ENCODE data around the gene TPST2. TPM values are rescaled to one million over a fixed set of nuclear protein-coding genes. Genes with fewer than 3 reads are reported as not detected.

TPST2 gene
- total and polyA plus RNA-seq, 2 experiments from 2014 or later: 35.1 to 58.3 TPM

DNA sequence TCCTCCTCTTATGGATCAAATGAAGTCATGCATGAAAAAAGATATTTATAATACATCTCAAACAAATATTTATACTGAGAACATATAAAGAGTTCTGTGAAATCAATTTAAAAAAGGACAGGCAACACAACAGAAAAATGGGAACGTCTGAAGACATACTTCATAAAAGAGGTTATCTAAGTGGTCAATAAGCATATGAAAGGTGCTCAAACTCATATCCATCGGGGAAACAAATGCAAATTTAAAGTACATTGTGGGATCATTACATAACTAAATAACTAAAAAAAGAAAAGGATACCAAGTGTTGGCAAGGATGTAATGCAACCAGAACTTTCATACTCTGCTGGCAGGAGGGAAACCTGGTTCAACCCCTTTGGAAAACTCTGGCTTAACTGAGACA is 22.3 kb downstream of the TPST2 start:
- 80 to 85% methylated on average over 2 of the region's 2 CpGs for WGBS, 2 experiments (ENCODE audit: low coverage in 1 of 2, low lambda C conversion rate in 2 of 2, missing lambda C conversion rate in 2 of 2)
- Histone ChIP-seq H3K9me3 (ENCODE audit: low read depth) (no peaks in the 10 kb centered on the region), H3K36me3 (ENCODE audit: low read depth) (no peaks in the 10 kb centered on the region), H3K9me2 (ENCODE audit: insufficient read depth) (no peaks in the 10 kb centered on the region), H3K27ac (no peak overlapping the region), H4K20me1 (ENCODE audit: insufficient read depth) (no peaks in the 10 kb centered on the region), H3K9ac (no peak overlapping the region), H3F3A (ENCODE audit: insufficient read depth) (no peaks in the 10 kb centered on the region), H3K4me1 (ENCODE audit: insufficient read depth) (no peaks in the 10 kb centered on the region), H3K79me2 (ENCODE audit: insufficient read depth) (peaks cover 73% of the 10 kb centered on the region), H3K27me3 (replicated peaks; ENCODE audit: insufficient read depth) (no peaks in the 10 kb centered on the region), H3K4me3 (no peak overlapping the region), H2AFZ (no peak overlapping the region), H3K4me2 (ENCODE audit: unreplicated experiment) (no peak overlapping the region)
- TF ChIP-seq EZH2phosphoT487 (IDR thresholded peaks at IDR 0.05; ENCODE audit: insufficient read depth, low read depth) (no peak), EZH2 (IDR thresholded peaks at IDR 0.05; ENCODE audit: insufficient read depth, poor library complexity, severe bottlenecking) (no peak)
- in situ Hi-C loops (cut with MboI): no loop called here
- no peak for DNase-seq

DNA sequence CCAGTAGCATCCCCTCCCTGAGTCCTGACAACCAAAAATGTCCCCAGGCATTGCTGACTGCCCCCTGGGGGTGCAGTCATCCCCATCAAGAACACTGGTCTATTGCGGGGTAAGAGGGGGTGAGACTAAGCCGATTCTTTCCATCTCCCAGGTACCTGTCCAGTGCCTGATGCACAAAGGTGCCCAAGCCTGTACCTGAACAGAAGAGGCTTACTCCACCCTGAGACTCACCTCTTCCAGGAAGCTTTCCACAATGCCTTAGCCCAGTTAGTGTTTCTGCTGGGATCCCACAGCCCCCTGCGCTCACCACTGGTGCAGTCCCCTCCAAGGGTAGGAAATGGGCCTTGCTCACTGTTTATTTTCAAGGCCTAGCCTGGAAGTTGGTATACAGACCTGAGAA is 22.9 kb downstream of the TPST2 start:
- no peaks in the 10 kb centered on the region for H3K9me2 ChIP-seq (ENCODE audit: insufficient read depth)
- no peak overlapping the region for H2AFZ ChIP-seq
- no peaks in the 10 kb centered on the region for H3K36me3 ChIP-seq (ENCODE audit: low read depth)
- no peak overlapping the region for H3K4me2 ChIP-seq (ENCODE audit: unreplicated experiment)
- no peaks in the 10 kb centered on the region for H4K20me1 ChIP-seq (ENCODE audit: insufficient read depth)
- H3K79me2 ChIP-seq (ENCODE audit: insufficient read depth): peaks cover 73% of the 10 kb centered on the region
- no peaks in the 10 kb centered on the region for H3K27me3 ChIP-seq (replicated peaks; ENCODE audit: insufficient read depth)
- 94 to 96% methylated on average over 3 of the region's 3 CpGs for WGBS, 2 experiments (ENCODE audit: low coverage in 1 of 2, low lambda C conversion rate in 2 of 2, missing lambda C conversion rate in 2 of 2)
- in situ Hi-C loops (cut with MboI): no loop called here
- no peaks in the 10 kb centered on the region for H3F3A ChIP-seq (ENCODE audit: insufficient read depth)
- H3K9me3 ChIP-seq (ENCODE audit: low read depth): no peaks in the 10 kb centered on the region
- no peak overlapping the region for H3K9ac ChIP-seq
- no peak overlapping the region for H3K27ac ChIP-seq
- TF ChIP-seq EZH2phosphoT487 (IDR thresholded peaks at IDR 0.05; ENCODE audit: insufficient read depth, low read depth): no peak
- TF ChIP-seq EZH2 (IDR thresholded peaks at IDR 0.05; ENCODE audit: insufficient read depth, poor library complexity, severe bottlenecking): no peak
- DNase-seq: no peak
- H3K4me1 ChIP-seq (ENCODE audit: insufficient read depth): no peaks in the 10 kb centered on the region
- no peak overlapping the region for H3K4me3 ChIP-seq

DNA sequence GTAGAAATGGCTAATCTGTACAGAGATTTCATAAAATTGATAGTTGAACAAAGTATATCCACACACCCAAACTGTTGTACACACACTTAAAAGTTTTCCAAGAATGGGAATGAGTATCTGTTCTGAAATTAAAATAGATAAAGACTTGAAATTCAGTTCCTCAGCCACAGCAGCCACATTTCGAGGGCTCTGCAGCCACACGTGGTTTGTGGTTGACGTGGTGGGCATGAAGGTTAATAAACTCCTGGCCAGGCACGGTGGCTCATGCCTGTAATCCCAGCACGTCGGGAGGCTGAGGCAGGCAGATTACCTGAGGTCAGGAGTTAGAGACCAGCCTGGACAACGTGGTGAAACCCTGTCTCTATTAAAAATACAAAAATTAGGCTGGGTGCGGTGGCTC is 24.0 kb downstream of the TPST2 start:
- no peak overlapping the region for H2AFZ ChIP-seq
- no peaks in the 10 kb centered on the region for H4K20me1 ChIP-seq (ENCODE audit: insufficient read depth)
- no peaks in the 10 kb centered on the region for H3K36me3 ChIP-seq (ENCODE audit: low read depth)
- DNase-seq: no peak
- WGBS, 2 experiments (ENCODE audit: low coverage in 1 of 2, low lambda C conversion rate in 2 of 2, missing lambda C conversion rate in 2 of 2): 77 to 80% methylated on average over 8 of the region's 8 CpGs
- TF ChIP-seq EZH2phosphoT487 (IDR thresholded peaks at IDR 0.05; ENCODE audit: insufficient read depth, low read depth) (no peak), EZH2 (IDR thresholded peaks at IDR 0.05; ENCODE audit: insufficient read depth, poor library complexity, severe bottlenecking) (no peak)
- peaks cover 68% of the 10 kb centered on the region for H3K79me2 ChIP-seq (ENCODE audit: insufficient read depth)
- no peaks in the 10 kb centered on the region for H3K9me2 ChIP-seq (ENCODE audit: insufficient read depth)
- no peak overlapping the region for H3K27ac ChIP-seq
- no peaks in the 10 kb centered on the region for H3K27me3 ChIP-seq (replicated peaks; ENCODE audit: insufficient read depth)
- H3K9ac ChIP-seq: no peak overlapping the region
- H3F3A ChIP-seq (ENCODE audit: insufficient read depth): no peaks in the 10 kb centered on the region; the same call in 1 of the 2 replicates
- no peak overlapping the region for H3K4me3 ChIP-seq
- H3K4me2 ChIP-seq (ENCODE audit: unreplicated experiment): no peak overlapping the region
- no peaks in the 10 kb centered on the region for H3K4me1 ChIP-seq (ENCODE audit: insufficient read depth)
- no peaks in the 10 kb centered on the region for H3K9me3 ChIP-seq (ENCODE audit: low read depth)
- in situ Hi-C loops (cut with MboI): no loop called here

DNA sequence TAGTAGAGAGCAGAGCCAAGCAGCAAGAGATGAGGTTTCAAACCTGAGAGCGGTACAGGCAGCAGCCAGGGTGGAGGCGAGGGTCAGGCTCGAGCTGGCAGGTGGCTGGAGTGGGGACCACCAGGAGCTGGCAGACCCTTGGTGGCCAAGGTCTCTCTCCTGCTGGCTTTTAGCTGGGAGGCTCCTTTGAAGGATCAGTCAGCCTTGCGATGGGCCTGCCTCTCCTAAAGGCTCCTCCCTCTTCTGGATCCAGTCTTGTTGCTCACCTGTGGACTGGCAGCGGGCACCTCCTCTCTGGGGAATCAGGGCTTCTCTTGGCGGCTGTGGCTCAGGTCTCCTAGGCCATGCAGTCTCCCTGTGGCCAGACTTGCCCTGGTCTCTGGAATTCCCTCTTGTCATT is 24.8 kb downstream of the TPST2 start:
- no peaks in the 10 kb centered on the region for H3K9me2 ChIP-seq (ENCODE audit: insufficient read depth)
- H3K4me2 ChIP-seq (ENCODE audit: unreplicated experiment): no peak overlapping the region
- no peaks in the 10 kb centered on the region for H3K36me3 ChIP-seq (ENCODE audit: low read depth)
- no peak overlapping the region for H3K4me3 ChIP-seq
- H3F3A ChIP-seq (ENCODE audit: insufficient read depth): no peaks in the 10 kb centered on the region; the same call in 1 of the 2 replicates
- TF ChIP-seq EZH2phosphoT487 (IDR thresholded peaks at IDR 0.05; ENCODE audit: insufficient read depth, low read depth) (no peak), EZH2 (IDR thresholded peaks at IDR 0.05; ENCODE audit: insufficient read depth, poor library complexity, severe bottlenecking) (no peak)
- DNase-seq: no peak
- no peak overlapping the region for H3K27ac ChIP-seq
- no peak overlapping the region for H3K9ac ChIP-seq
- no peaks in the 10 kb centered on the region for H3K4me1 ChIP-seq (ENCODE audit: insufficient read depth)
- no peaks in the 10 kb centered on the region for H3K9me3 ChIP-seq (ENCODE audit: low read depth)
- H3K79me2 ChIP-seq (ENCODE audit: insufficient read depth): peaks cover 61% of the 10 kb centered on the region
- no peak overlapping the region for H2AFZ ChIP-seq
- 90 to 91% methylated on average over 6 of the region's 6 CpGs for WGBS, 2 experiments (ENCODE audit: low coverage in 1 of 2, low lambda C conversion rate in 2 of 2, missing lambda C conversion rate in 2 of 2)
- H3K27me3 ChIP-seq (replicated peaks; ENCODE audit: insufficient read depth): no peaks in the 10 kb centered on the region
- in situ Hi-C loops (cut with MboI): no loop called here
- no peaks in the 10 kb centered on the region for H4K20me1 ChIP-seq (ENCODE audit: insufficient read depth)

DNA sequence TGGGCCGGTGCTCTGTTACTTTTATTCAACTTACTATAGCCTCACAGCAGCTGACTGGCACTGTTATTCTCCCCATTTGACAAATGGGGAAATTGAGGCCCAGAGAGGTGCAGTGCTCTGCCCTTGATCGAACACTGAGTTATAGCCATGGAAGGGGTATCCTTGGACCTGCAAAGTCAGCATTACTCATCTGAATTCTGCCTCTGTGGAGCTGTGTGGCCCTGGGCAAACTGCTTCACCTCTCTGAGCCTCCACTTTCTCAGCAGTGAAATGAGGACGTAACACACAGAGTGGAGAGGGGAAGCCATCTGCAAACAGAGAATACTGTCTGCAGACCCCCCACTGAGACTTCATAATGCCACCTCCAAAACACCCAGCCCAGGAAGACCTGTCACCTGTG is 25.3 kb downstream of the TPST2 start:
- Histone ChIP-seq H3K4me3 (no peak overlapping the region), H3K9ac (no peak overlapping the region), H3K36me3 (ENCODE audit: low read depth) (no peaks in the 10 kb centered on the region), H4K20me1 (ENCODE audit: insufficient read depth) (no peaks in the 10 kb centered on the region), H2AFZ (no peak overlapping the region), H3K79me2 (ENCODE audit: insufficient read depth) (peaks cover 64% of the 10 kb centered on the region), H3K4me1 (ENCODE audit: insufficient read depth) (no peaks in the 10 kb centered on the region), H3K27me3 (replicated peaks; ENCODE audit: insufficient read depth) (no peaks in the 10 kb centered on the region), H3K9me3 (ENCODE audit: low read depth) (no peaks in the 10 kb centered on the region), H3K27ac (no peak overlapping the region), H3K9me2 (ENCODE audit: insufficient read depth) (no peaks in the 10 kb centered on the region), H3F3A (ENCODE audit: insufficient read depth) (no peaks in the 10 kb centered on the region; the same call in 1 of the 2 replicates), H3K4me2 (ENCODE audit: unreplicated experiment) (no peak overlapping the region)
- TF ChIP-seq EZH2 (IDR thresholded peaks at IDR 0.05; ENCODE audit: insufficient read depth, poor library complexity, severe bottlenecking): no peak
- TF ChIP-seq EZH2phosphoT487 (IDR thresholded peaks at IDR 0.05; ENCODE audit: insufficient read depth, low read depth): no peak
- in situ Hi-C loops (cut with MboI): no loop called here
- 96 to 97% methylated on average over 3 of the region's 3 CpGs for WGBS, 2 experiments (ENCODE audit: low coverage in 1 of 2, low lambda C conversion rate in 2 of 2, missing lambda C conversion rate in 2 of 2)
- DNase-seq: no peak

Measured in GM23248 (cell line).